ENCODE data around the gene SLC2A1.

SLC2A1 gene

GRCh38 chr1:42958488-42959319 is at the start of gene SLC2A1:
Gene SLC2A1, minus strand, starts transcription at chr1:42958868. Its CDS starts 217 bp downstream, at chr1:42958651.
- peak; percentile 98 for DNase-seq

DNA sequence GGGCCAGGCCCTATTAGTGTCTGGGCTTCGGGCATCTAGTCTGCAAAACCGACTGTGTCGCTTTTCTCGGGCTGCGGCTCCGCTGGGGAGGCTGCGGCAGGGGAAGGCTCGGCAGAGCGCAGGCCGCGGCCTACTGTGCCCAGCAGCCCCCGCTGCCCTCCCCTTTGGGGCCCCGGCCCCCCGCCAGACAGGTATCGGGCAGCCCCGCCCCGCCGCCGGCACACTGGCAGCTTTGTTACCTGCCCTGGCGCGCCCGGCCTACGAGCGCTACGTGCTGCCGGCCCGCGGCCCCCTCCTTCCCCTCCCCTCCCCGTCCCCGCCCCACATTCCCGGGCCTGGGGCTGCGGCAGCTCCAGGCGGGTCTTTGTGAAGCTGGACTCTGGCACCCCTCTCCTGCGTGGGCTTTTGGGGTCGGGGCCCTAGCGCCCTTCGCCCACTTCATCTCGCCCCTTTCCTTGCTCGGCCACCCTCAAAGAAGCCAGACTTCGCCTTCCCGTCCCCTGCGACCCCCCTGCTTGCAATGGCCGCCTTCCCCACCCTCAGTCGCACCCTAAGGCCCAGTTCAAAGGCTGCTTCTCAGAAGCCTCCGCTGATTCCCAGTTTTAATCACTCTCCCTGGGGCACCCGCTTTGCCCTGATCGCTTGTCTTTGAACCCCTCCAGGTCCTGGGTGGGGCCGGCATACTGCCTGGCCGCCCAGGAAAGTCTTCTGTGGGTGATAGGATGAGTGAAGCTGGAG is 48.9 kb upstream of the SLC2A1 start:
- DNase-seq, result no peak

- no peak for DNase-seq
Measured at GRCh38 chr1:43005460-43006361, 47.0 kb upstream of the SLC2A1 start.

- DNase-seq, result no peak
Measured at GRCh38 chr1:43004587-43005459, 46.2 kb upstream of the SLC2A1 start.

DNA sequence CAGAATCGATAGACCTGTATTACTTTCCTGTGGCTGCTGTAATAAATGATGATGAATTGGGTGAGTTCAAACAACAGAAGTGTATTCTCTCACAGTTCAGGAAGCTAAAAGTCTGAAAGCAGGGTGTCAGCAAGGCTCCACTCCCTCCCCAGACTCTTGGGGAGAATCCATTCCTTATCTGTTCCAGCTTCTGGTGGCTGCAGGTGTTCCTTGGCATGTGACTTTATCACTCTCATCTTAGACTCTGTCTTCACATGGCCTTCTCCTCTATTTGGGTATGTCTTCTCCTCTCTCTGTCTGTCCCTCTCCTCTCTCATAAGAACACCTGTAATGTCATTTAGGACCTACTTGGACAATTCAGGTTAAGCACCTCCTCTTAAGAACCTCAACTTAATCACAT is 44.1 kb upstream of the SLC2A1 start:
- no peak for DNase-seq

- DNase-seq, result no peak
Measured at GRCh38 chr1:43002116-43002515, 43.4 kb upstream of the SLC2A1 start.

- DNase-seq, result no peak
Measured at GRCh38 chr1:43001434-43001833, 42.8 kb upstream of the SLC2A1 start.

DNA sequence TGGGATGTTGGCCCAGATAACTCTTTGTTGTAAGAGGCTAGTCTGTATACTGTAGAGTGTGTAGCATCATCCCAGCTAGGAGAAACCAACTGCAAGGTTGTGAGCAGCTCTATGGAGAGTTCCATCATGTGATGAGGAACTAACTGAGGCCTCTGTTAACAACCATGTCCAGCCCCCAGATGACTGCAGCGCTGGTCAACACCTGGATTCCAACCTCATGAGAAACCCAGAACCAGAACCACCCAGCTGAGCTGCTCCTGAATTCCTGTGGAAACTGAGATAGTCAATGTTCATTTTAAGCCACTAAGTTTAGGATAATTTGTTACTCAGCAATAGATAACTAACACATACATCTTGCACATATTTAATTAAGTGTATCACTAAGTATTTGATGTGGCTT is 41.6 kb upstream of the SLC2A1 start:
- DNase-seq, result no peak

DNA sequence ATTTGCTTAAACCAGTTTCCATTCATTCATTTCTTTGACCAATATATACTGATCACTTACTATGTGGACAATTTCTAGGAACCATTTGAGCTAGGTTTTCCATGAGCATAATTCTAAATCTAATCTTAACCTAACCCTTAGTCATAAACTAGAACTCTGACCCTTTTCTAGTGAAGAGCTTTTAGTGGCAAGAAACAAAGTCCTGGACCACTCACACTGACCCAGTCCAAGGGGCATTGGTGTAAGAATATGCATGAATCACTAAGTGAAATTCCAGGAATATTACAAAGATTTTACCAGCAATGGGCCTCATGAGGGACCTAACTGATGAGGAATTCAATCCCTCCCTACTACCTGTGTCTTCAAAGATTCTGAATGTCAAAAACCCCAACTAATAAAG is 40.6 kb upstream of the SLC2A1 start:
- DNase-seq, result no peak

DNA sequence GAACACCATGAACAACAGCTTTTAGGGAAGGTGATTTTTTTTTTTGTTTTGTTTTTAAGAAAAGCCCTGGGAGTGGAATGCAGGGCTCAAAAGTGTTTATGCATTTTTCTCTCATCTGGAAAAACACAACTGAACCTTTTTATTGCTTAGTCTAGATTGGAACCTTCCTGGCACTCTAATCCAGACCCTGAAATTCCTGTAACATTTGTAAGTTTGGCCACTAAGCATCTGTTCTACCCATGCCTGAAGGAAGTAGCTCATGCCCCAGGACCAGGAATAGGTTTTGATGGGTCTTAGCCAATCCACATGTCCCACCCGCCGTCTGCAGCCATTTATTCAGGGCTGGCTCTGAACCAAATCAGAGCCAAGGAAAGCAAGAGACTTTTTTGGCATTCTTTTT is 39.7 kb upstream of the SLC2A1 start:
- no peak for DNase-seq

DNA sequence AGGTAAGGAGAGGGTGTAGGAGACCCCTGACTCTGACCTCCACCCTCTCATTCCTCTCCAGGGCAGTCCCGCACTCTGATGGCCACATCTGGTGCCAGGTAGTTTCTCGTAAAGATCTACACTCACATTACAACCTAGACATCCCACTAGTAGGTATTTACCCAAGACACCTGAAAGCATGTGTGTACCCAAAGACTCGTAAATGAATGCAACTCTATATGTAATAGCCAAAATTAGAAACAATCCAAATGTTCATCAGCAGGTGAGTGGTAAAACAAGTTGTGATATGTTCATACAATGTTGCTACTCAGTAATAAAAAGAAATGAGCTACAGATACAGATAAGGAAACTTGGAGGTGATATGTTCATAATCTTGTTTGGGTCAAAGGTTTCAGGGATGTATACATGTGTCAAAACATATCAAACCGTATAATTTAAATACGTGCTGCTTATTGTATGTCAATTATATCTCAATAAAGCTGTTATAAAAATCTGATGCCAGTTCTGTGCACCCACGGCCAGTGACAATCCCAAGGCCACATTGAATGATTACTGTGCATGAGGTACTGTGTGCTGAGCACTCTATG is 37.8 kb upstream of the SLC2A1 start:
- no peak for DNase-seq

- no peak for DNase-seq
Measured at GRCh38 chr1:42993502-42994136, 35.0 kb upstream of the SLC2A1 start.

DNA sequence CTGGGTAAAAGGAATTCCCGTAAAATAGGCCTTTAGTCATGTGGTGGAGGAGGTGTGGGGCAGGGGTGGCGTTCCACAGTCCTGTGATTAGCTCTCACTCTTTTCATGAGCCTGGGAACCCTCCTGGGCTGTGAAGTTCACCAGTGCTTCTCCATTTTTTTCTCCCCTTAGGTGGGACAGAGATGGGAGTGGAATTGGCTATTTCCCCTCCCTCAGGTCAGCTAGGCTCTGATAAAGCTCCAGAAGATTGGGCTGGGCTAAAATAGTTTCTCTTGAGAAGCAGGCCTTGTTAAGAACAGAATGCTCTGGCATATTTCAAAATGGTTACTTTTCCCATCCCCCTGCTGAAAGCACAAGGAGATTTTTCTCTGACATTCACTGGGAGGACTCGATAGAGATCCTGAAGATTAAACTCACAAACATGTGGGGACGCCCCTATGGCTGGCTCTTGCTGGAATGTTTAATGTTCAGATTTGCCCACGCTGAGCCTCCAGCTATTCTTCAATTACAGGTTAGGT is 33.4 kb upstream of the SLC2A1 start:
- DNase-seq, result no peak

DNA sequence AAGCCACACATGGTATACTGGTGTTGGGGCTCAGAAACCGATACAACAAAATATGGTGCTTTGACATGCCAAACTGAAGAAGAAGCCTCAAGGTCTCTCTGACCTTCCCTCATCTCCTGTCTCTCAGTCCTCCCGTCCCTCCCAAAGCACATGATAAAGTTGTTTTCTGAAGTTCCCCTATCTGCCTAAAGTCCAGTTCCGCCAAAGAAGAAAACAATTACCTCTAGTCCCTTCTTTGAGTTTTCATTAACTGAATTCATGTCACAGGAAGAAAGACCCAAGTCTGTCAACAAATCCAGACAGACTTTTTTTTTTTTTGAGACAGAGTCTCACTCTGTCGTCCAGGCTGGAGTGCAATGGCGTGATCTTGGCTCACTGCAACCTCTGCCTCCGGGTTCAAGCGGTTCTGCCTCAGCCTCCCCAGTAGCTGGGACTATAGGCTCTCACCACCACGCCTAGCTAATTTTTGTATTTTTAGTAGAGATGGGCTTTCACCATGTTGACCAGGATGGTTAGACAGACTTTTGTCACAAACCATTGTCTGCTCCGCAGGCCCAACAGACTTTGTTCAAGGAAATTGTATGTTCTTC is 32.2 kb upstream of the SLC2A1 start:
- DNase-seq, result no peak

- DNase-seq, result no peak
Measured at GRCh38 chr1:42983693-42984092, 25.0 kb upstream of the SLC2A1 start.

DNA sequence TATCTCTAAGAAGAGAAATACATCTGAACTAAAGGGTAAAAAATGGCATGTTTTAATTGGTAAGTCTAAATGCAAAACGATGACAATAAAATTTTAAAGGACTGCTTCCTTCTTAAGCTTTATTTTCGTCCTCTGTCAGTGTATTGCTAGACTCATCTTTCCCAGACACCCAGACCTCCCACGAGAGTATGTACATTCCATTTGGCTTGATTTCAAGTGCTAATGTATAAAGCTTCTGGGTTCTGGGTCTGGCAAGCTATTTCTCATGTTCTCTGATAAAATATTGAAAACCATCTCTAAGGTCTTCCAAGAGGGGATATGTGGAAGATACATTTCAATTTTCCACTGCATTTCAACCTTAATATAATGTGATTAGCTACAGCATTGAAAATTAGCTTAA is 24.6 kb upstream of the SLC2A1 start:
- DNase-seq, result no peak

DNA sequence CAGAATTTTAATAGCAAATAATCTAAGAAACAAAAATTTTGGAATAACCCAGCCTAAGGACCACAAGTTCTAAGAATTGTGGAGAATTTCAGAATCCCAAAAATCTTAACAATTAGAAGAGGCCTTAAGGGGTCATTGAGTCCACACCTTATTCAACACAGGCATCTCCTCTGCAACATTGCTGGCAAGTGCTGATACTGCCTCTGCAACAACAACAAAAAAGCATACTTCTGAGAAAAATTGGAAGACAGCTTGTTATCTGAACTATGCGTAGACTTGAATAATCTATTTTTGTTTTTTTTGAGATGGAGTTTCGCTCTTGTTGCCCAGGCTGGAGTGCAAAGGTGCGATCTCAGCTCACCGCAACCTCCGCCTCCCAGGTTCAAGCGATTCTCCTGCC is 24.0 kb upstream of the SLC2A1 start:
- DNase-seq, result no peak

DNA sequence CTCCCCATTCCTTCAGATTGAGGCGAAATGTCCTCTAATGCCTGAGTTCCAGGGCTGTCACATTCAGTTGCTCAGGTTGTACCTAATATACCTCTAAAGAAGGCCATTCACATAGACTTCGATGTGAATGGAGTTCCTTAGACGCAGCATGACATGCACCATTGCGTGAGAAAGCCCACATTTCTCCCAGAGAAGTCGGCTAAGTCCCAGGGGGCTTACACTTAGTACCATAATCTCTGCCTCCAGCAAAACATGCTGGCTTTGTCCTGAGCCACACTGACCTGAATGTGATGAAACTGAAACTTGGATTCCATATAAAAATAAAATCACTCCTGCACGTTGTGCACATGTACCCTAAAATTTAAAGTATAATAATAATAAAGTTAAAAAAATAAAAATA is 23.2 kb upstream of the SLC2A1 start:
- no peak for DNase-seq

- DNase-seq, result no peak
Measured at GRCh38 chr1:42981255-42981805, 22.7 kb upstream of the SLC2A1 start.

All from stimulated activated CD4-positive, alpha-beta T cell treated with anti-CD3 and anti-CD28 coated beads, Interleukin-15, amount 100 ng/mL, for 24 hours (primary cell).